Measurements from ENCODE around the gene SLC35F4. TPM values are rescaled to one million over a fixed set of nuclear protein-coding genes. Genes with fewer than 3 reads are reported as not detected.

Gene SLC35F4
- total and polyA plus RNA-seq, 2 of the 8 experiments (the other 6 are each of a cell fraction or from before 2014, with no cell fraction given): not detected

DNA sequence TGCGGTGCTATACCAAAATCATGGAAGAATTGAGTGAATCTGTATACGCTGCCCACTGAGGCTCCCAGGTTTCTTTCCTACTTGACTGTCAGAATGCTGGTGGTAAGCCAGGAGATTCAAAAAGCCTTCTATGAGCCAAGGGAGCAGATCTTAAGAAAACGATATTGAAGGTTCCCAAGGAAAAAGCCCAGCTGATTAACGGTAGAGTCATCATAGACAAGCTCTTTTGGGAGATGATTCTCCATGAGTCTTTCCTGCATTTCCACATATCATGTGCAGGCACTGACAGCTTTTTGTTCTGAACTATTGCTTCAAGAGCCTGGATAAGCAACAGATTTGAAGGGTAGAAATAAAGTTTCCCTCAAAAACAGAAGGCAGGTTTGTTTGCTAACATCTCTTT is 17.5 kb downstream of the SLC35F4 start (continued):
- TF ChIP-seq JUN (IDR thresholded peaks at IDR 0.05; ENCODE audit: low read depth, low read length) (no peak), SRF (IDR thresholded peaks at IDR 0.05; ENCODE audit: low read depth, low read length) (no peak), GTF2F1 (IDR thresholded peaks at IDR 0.05; ENCODE audit: borderline replicate concordance, low read depth, low read length) (no peak)
